Mammary epithelial cell (primary cell): ENCODE results near the gene NOM1.

ENCODE experiments used
- EZH2 ChIP-seq: IDR thresholded peaks from 2 replicates; pipeline ENCODE4 v1.6.1; 2012; ENCODE audit warnings: low read length, inconsistent platforms, borderline replicate concordance
- TF ChIP-seq, protein P1 (sequence below), 2 donors: IDR thresholded peaks in 1 of 2; conservative IDR thresholded peaks in 1 of 2; 2 replicates each; pipeline ENCODE4 v1.5.1; 2011 to 2012; ENCODE audit warnings: inconsistent platforms in 2 of 2, low read length in 2 of 2, mild to moderate bottlenecking in 2 of 2, control low read depth in 1 of 2, low read depth in 1 of 2; ENCODE audit not compliant: insufficient read depth in 1 of 2; ENCODE audit errors: extremely low read depth in 1 of 2

DNA sequence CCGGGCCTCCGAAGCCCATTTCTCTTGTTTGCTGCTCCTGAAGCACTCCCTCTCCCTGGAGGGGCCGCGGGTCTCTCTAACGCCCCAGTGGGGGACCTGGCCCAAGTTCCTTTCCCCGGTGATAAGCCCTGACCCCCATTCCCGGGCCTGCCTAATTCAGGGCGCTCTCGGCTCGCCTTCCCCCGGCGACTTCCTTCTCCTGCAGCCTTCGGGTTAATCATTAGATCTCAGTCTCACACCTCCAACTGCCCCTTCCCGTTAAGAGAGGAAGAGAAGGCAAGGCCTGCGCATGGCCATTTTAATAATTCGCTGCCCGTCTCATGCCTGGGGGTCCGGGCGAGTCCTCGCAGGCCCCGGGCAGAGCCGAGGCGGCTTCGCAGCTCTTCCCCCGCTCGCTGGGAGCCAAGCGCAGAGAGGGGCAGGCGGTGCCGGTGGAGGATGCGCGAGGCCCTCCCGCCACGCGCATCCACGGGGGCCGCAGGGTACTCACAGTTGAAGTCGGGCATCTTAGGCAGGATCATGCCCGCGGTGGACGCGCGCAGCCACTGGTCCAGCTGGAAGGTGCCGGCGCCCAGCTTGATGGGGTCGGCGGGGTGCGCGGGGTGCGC lies 59.8 kb downstream of the NOM1 start:
- TF ChIP-seq, protein P1, sequence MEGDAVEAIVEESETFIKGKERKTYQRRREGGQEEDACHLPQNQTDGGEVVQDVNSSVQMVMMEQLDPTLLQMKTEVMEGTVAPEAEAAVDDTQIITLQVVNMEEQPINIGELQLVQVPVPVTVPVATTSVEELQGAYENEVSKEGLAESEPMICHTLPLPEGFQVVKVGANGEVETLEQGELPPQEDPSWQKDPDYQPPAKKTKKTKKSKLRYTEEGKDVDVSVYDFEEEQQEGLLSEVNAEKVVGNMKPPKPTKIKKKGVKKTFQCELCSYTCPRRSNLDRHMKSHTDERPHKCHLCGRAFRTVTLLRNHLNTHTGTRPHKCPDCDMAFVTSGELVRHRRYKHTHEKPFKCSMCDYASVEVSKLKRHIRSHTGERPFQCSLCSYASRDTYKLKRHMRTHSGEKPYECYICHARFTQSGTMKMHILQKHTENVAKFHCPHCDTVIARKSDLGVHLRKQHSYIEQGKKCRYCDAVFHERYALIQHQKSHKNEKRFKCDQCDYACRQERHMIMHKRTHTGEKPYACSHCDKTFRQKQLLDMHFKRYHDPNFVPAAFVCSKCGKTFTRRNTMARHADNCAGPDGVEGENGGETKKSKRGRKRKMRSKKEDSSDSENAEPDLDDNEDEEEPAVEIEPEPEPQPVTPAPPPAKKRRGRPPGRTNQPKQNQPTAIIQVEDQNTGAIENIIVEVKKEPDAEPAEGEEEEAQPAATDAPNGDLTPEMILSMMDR (conservative IDR thresholded peaks at IDR 0.05 in 1 of 2, IDR thresholded peaks at IDR 0.05 in 1 of 2; ENCODE audit: extremely low read depth in 1 of 2, insufficient read depth in 1 of 2, low read depth in 1 of 2, low read length in 2 of 2) = no peak
- no peak for TF ChIP-seq EZH2
